Fibroblast of peridontal ligament (primary cell): ENCODE results near the gene SPTAN1.
A peak's percentile ranks its signal among the peaks of the same experiment; 100 is the strongest.
"Not testable (repeated sequence)": the region's sequence is repeated elsewhere in the genome, so short reads cannot be mapped to it uniquely, and the experiment has no call there.

Experiments
- DNase-seq: peaks from one replicate; pipeline ENCODE4 v3.0.0-alpha.2; 2010; ENCODE audit errors: extremely low read depth

The SPTAN1 gene

DNA sequence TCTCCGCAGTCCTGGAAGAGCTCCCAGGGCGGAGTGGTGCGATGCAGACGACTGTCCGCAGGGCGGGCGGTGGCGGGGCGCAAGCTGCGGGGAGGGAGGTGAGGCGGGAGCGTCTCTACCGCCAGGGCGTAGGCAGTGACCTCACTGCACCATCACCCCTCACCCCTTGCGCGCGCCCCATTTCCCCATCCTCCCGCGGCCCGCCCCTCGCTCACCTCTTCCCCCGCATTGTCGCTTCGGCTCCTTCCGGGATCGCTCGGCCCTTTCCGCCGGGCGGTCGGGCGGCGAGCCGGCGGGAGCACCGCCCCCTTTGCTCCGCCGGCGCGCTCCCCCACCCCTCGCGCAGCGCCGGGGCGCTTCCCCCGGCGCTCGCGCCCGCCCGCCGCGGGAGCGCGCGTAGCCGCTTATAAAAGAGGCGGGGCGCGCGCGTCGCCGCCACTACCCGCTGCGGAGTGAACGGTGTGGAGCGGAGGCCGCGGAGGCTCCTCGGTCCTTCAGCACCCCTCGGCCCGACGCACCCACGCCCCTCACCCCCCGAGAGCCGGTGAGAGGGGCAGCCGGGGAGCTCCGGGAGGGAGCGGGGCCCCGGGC is at the start of gene SPTAN1:
SPTAN1 (plus strand) TSS at position 435 of the 591 bp plus-strand sequence. CDS start 14,154 bp downstream, outside the sequence.
- DNase-seq: peak; percentile 79

DNA sequence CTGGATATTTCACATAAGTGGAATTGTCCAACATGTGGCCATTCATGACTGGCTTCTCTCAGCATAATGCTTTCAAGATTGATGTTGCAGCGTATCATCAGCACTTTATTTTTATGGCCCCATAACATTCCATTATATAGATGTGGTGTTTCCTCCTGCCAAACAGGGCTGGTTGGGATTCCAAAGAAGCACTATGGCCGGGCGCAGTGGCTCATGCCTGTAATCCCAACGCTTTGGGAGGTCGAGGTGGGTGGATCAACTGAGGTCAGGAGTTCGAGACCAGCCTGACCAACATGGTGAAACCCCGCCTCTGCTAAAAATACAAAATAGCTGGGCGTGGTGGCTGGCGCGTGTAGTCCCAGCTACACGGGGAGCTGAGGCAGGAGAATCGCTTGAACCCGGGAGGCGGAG is 49.0 kb upstream of the SPTAN1 start:
- DNase-seq: not testable (repeated sequence)

DNA sequence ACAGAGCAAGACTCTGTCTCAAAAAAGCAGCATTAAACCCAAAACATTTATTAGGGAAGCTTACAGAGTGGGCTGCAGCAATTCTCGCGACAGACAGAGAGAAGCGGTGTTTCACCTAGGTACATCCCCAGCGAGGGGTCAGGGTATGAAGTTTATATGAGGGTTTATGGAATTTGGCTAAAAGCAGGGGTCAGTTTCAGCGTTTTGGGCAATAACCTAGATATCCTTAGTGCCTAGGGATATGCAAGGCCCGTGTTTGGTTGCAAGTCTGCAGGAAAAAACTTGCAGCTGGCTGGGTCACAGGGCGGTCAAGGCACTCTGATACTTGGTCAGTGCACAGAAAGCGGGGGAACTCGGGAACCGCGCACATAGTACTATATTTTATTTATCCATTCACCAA is 48.5 kb upstream of the SPTAN1 start:
- DNase-seq: no peak

DNA sequence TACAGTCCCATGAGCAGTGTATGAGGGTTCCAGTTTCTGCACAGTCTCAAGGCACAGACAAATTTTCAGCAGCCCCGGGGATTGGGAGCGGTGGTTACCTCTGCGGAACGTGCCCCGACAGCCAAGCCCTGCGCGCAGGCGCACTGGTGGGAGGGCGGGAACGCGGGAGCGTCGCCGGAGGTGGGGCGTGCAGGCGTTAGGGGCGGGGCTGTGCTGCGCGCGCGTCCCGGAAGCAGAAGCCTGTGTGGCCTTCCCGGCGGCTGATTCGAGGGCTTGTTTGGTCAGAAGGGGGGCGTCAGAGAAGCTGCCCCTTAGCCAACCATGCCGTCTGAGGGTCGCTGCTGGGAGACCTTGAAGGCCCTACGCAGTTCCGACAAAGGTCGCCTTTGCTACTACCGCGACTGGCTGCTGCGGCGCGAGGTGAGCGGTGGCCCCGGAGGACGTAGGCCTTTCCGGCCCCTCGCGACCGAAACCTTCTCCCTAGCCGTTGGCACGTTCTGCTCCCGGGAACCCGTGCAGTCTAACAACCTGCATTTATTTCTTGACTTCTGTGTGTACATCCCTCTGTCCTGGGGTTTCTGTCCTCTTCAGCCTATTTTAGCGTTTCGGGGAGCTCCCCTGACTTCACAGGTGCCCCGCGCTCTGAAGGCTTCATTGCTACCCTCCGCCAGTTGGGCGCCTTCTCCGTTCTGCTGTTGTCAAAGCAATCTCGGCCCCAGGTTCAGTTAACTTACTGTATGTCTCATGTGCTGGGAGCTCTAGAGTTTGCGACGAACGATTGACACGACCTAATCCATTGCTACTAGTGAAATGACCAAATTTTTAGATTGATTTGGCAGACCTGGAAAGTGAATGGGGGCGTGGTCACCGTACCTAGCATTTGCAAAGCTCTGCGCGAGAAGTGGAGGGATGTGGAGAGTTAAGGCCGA is 47.6 kb upstream of the SPTAN1 start, which contains the start of gene GLE1:
GLE1 (plus strand) TSS at position 235 of the 929 bp plus-strand sequence; CDS start at position 322, 87 bp downstream.
- peak; percentile 84 for DNase-seq

DNA sequence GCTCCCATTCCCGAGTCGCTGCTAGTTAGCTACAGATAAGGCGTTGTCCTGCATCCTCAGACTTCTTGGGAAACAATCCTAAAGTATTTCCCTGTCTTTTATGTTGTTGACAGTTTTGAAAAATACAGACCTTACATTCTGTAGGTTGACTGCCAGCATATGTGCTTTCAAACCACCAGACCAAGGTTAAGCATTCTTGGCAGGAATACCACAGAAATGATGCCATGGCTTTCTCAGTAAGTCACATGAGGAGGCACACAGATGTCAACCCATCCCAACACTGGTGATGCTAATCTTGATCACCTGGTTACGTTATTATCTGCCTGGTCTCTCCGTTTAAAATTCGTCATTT is 47.0 kb upstream of the SPTAN1 start:
- peak; percentile 51 for DNase-seq

DNA sequence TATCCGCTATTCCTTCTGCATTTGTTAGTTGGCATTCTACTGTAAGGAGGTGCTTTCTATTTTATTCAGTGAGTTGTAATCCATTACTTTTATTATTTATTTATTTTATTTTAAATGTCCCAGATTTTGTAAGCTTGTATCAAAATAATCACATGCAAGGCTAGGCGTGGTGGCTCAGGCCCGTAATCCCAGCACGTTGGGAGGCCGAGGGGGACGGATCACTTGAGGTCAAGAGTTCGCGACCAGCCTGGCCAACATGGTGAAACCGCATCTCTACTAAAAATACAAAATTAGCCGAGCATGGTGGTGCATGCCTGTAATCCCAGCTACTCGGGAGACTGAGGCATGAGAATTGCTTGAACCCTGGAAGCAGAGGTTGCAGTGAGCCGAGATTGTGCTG is 46.5 kb upstream of the SPTAN1 start:
- not testable (repeated sequence) for DNase-seq

DNA sequence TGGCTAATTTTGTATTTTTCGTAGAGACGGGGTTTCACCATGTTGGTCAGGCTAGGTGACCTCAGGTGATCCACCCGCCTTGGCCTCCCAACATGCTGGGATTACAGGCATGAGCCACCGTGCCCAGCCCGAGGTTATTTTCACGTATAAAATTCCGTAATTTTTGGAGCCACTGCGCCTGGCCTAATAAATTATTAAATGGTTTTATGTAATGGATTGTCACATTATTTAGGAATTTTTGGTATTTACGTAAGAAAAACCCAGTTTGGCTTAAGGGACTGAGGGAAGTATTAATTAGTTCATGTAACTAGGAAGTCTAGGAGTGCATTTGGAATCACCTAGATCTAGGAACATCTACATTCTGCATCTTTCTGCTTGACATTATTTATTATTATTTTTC is 39.6 kb upstream of the SPTAN1 start:
- no peak for DNase-seq

DNA sequence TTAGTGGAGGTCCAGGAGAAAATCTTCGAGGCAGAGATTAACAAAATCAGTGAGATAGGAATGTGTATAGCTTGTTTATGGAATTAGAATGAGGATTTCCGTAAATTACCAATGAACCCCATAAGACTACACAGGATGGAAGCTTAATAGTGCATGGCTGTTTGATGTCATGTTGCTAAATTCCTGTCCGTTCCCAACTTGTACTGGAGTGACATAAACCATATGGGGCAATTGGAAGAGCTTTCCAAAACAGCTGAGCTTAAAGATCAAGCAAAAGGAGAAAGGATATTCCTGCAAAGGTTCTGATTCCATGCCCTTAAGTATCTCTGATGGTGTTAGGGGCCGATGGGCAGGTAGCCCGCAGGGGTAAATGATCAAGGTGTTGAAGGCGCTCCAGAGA is 30.4 kb upstream of the SPTAN1 start:
- DNase-seq: no peak

DNA sequence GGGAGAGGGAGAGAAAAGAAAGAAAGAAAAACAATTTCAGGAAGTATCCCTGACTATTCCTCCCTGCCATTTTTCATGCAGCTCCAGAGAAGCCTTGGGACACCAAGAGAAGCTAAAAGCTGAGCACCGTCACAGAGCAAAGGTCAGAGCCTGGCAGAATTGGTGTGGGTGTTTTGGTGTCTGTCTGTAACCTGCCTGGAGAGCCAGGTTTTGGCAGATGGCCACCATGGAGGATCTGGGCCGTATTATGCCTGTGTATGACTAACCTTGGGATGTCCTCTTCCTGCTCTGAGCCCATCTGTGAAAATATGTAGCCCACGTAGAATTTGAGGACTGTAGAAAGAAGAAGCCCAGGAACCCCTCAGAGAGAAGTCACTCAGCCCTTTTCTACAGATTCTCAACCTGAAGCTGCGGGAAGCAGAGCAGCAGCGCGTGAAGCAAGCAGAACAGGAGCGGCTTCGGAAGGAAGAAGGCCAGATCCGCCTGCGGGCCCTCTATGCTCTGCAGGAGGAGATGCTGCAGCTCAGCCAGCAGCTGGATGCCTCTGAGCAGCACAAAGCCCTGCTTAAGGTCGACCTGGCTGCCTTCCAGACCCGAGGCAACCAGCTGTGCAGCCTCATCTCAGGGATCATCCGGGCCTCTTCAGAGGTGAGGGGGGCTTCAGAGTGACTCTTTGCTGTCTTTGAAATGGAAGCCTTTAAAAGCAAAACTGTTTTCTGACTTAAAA is 29.0 kb upstream of the SPTAN1 start:
- DNase-seq: peak; percentile 24

DNA sequence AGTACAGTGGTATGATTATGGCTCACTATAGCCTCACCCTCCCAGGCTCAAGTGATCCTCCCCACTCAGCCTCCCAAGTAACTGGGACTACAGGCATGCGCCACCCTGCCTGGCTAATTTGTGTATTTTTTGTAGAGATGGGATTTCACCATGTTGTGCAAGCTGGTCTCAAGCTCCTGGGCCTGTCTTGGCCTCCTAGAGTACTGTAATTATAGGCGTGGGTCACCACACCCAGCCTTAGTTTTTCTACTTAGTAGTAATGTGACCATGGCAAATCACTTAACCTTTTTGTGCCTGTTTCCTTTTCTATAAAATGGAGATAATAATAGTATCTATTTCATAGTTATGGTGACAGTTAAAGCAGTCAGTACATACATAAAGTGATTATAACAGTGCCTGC is 25.7 kb upstream of the SPTAN1 start:
- DNase-seq: no peak

DNA sequence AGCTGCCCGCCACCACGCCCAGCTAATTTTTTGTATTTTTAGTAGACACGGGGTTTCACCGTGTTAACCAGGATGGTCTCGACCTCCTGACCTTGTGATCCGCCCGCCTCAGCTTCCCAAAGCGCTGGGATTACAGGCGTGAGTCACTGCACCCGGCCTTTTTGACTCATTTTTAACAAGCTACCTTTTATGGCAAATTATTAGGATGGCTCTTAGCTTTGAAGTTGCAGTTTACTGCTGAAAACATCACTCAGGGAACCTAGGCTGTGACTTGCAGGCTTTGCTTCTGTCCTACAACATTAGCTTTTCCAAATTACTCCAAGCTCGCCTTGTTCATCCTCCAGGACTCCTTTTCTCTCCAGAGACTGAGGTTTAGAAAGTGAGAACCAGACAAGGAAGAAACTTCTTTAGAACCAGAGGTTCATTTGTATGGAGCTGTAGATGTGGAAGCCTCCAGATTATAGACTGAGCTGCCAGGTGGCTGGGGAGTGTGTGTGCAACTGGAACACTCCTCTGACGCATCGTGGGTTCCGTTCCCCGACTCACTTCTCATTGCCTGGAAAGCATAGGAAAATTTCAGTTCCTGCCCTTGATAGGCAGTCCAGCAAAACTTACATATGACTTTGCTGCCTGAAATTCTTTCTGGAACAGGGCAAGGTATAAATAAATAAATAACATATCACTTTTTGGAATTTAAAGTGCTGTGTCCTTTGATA is 23.8 kb upstream of the SPTAN1 start:
- DNase-seq: no peak

DNA sequence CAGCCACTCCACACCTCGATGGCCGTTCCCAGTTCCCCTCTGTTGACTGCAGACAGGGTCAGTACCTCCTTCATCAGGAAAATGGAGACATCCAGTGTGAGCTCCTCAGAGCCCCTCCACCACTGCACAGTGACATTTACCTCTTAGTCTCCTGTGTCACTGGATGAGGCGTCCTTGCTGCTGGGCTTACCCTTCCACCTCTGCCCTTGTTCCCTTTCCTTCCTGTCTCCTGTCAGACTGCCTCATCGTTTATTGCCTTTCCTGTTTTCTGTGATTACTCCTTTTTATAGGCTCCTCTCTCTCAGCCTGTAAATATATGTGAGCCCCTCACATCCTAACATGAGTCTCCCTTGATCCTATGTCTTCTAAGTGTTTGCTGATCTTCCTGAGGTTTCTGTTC is 23.2 kb upstream of the SPTAN1 start:
- no peak for DNase-seq

DNA sequence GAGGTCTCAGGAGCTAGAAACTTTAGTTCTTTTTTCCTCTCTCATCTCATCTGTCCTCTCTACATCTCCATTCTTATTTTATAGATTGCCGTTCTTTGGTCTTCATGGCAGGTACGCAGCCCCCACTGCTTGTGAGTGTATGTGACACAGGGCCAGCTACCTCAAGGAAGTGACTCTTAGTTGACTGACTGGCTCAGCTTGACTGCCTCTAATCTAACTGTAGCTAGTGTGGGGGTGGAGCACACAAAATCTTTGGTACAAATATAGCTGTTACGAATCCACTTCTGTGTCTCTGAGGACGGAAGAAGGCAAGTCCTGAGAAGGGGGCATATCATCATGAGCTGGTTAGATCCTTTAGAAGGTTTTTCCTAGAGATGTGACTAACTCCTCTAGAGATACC is 19.8 kb upstream of the SPTAN1 start:
- DNase-seq: no peak

DNA sequence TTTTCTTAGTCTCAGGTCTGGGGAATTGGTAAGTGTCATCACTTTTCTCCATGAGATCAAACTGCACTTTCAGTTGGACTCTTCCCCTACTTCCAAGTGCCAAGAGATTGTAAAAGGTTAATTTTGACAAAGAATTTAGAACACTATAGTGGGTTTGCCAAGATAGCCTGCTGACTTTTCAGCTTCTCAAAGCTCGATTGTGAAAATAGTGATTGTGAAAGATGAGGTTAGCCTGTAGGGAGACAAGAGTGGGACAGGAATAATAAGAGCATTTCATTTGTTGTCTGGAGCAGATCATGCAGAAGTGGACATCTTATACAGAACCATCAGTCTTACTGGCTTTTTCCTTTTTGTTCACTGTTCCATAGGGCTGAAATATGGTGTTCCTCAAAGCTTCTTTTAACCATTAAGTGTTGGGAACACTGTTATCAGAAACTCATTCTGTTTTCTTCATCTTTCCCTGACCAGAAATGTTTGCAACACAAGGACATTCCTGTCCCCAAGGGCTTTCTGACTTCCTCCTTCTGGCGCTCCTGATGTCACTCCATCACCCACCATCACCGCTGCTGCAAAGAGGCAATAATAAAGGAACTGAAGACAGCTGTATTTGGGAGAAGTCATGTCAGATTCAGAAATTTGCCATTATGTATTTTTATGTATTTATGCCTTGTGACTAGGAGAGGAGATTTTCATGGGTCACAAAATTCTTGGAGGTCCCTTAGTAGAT is 11.6 kb upstream of the SPTAN1 start:
- peak; percentile 27 for DNase-seq

DNA sequence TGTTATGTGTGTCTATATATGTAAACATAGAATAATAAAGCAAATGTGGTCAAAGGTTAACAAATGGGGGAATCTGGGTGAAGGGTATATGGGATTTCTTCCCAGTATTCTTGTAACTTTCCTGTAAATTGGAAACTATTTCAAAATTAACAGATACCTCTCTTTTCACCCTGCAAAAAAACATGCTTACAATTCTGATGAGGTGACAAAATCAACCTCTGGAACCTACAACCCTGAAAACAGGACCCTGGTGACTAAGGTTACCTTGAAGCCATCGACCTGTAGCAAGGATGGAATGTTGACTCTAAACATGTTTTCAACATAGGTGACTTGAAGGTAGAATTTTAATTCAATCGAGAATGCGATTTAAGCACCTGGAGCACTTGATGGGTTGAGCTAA is 5.9 kb upstream of the SPTAN1 start:
- no peak for DNase-seq

DNA sequence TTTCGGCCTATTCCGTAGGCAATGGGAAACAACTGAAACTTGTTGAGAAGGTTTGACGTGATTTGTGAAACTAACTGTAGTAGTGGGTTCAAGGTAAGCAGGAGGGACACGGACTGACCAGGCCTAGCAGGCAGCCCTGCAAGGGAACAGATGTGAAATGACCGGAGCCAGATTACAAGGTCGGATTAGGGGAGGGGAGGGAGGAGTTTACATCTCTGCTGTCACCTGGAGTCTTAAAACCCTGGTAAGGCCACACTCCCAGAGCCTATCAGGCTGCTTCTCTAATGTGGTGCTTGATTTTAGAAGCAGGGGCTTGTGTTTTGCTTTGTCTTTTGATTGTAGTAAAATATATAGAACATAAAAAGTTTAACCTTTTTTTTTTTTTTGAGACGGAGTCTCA is 3.5 kb upstream of the SPTAN1 start:
- no peak for DNase-seq

DNA sequence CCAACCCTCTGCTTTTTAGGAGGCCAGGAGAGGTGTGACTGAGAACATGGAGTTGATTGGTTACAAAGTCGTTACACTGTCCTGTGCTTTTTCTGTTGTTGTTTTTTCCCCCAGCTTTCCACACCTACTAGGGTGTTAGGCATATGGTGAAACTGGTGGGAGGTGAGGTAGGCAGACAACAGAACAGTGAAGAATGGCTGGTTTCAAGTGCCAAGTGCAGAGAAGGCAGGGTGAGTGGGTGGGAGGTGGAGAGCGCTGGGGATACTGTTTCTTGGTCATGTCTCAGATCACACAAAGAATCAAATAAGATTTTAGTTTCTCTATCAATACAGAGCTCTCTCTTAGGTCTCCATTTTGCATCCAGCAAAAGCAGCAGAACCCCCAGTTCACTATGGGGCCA is 2.2 kb upstream of the SPTAN1 start:
- no peak for DNase-seq

DNA sequence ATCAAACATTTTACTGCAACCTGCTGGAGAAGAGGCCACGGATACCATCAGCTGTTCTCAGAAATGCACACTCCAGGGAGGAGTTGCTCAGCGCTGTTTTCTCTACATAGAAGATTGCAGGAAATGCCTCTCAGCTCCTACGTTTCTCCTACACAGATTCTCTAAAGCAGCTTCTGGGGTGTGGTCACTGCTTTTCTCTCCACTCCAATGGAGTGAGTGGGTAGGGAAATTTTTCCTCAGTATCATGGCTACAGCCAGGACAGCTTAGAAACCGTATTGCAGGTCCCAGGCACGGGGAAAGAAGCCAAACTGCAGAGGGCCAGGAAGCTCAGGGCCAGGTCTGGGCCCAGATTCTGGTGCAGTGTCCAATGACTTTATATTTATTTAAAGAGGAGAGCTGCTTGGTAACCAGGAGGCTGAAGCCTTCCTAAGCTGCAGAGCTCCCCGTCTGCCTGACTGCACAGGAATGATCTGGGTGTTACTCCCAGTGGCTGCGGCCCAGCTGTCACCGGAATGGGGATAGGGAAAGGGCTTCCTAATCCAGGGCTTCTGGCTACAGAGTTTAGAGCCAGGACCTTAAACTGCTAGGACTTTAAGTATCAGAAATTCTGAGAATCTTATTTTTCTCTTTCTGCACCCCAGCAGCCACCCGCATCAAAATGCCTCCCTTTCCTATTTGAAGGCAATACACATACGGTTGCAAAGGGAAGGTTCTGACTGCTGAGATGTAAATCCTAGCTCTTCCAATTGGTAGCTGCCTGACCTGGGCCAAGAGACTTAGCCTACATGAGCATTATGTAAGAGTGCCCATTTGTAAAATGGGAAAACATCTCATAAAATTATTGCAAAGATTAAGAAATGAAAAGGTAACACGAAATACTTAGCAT is 1.4 kb upstream of the SPTAN1 start:
- DNase-seq: peak; percentile 34

DNA sequence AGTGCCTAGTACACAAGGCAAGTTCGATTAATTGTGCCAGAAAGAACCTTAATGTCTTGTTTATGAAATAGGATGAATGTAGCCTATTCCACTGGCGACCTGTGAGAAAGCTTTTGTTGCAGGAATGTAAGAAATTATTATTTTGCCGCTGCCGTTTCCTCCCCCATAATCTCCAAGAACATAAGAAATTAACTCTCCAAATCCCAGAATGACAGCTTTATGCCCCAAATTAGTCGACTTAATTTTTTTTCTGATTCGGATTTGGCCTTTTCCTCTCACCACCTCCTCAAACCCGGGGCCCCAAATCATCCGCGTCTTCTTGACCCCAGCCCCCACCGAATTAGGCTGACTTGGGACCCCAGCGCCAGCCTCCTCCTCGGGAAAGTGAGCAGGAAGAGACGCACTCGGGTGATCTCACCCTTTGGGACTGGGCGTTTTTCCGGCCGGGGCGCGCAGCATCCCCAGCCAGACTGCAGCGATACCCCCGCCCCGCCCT is 682 bp upstream of the SPTAN1 start:
- DNase-seq: peak; percentile 23
